HT1080 (cell line): ENCODE data around the gene COMMD1. TPM values are rescaled to one million over a fixed set of nuclear protein-coding genes. Genes with fewer than 3 reads are reported as not detected.
"Not testable (repeated sequence)": the region's sequence is repeated elsewhere in the genome, so short reads cannot be mapped to it uniquely, and the experiment has no call there.

Experiments
- DNase-seq: peaks from one replicate; pipeline ENCODE4 v3.0.0-alpha.2; 2015; ENCODE audit warnings: low read depth
- total RNA-seq: library from RNA; depleted of rRNA; stranded (reverse); fragments of >200 nt; shearing (Covaris generic); gene quantifications from 2 replicates; pipeline ENCODE4 v1.2.3, GENCODE V29; 2014

The COMMD1 gene
- total RNA-seq, 1 experiment from 2014 or later, result 20.9 TPM

DNA sequence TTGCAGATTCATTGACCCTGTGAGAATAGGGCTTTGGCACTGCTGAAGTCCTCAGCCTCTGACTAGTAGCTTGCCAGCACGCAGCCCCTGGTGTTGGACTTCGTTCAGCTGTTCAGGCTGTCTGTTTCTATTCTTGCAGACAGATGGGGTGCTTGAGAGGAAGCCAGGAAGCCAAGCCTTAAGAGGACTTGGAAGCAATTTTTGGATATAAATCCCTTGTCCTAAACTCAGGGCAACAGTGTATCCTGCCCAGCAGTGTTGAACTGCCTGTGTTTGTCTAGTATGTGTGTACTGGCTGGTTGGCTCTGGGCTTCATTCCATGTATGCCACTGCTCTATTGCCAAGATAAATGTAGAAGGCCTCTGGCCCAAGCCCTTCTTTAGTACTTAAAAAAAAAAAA is 108.6 kb downstream of the COMMD1 start:
- DNase-seq, result no peak

DNA sequence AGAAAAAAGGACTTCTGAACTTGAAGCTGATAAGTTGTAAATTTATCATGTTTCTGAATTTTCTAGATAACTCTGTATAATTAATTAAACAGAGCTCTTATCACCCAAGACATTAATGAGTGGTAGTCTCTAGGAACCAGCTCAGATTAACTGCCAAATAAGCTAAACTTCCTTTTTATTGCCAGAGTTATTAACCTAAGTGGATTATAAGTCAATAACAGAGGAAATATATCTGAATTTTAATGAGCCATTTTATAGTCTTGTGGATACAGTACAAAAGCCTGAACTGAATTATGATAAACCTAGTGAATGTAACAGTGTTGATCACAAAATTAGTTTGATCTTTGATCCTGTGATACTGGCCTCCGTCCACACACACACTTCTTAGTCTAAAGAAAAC is 111.5 kb downstream of the COMMD1 start:
- DNase-seq, result no peak

DNA sequence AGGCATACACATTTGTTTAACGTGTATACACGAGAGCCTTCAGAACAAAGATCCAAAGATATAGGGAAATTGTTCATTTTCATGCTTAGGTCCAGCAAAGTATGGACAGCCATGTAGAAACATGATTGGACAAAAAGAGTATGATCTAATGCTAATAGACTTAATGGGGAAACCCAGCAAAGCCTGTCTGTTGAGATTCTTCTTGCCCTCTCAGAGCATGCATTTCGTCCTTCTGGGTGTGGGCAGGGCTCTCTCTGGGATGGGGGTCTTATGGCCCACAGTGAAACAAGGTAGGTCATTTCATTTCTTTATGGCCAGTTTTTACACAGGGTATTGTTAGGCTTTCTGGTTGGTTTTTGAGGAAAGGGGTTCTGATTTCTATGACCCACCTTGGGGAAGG is 124.4 kb downstream of the COMMD1 start:
- no peak for DNase-seq

DNA sequence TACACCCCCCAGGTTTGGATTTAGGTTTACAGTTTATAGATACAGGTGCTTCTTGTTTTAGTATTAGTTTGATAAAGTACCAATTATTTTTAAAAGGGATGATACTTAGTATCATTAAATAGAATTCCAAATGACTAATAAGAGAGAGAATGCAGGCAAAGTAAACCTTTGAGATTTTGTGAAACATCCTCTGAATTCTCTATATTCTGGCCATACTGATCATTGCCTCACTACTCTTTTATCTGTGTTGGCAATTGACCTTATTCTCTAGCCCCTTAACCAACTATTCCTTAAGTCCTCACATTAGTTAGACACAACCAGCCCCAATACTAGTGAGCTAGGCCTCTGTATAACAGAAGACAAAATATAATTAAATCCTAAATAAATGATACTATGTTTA is 125.4 kb downstream of the COMMD1 start:
- no peak for DNase-seq

DNA sequence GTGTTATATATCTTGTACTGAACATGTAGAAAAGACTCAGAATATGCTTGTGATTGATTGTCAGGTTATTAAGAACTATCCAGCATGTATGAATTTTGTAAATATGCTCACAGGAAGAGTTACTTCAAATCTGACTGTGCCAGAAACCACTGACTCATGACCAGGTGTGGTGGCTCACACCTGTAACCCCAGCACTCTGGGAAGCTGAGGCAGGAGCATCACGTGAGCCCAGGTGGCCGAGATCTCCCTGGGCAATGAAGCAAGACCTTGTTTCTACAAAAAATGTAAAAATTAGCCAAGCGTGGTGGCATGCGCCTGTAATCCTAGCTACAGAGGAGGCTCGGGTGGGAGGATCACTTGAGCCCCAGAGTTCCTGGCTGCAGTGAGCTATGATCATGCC is 126.6 kb downstream of the COMMD1 start:
- no peak for DNase-seq

DNA sequence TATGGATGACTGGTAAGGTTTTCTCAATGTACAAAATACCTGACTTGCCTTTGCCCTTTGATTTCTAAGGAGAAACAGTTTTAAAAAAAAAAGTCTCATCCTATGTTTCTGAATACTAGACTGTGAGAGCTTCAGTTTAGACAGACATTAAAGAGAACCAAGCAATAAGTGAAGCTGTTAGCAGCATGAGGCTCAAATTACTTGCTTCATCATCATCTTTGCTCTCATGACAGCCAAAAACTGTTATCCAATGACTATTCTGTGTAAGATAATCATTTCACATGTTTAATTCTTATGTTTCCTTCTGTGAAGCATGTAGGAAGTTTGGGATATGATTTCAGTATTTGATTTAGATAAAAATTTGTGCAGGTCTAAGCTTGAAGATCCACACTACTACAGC is 129.2 kb downstream of the COMMD1 start:
- no peak for DNase-seq

DNA sequence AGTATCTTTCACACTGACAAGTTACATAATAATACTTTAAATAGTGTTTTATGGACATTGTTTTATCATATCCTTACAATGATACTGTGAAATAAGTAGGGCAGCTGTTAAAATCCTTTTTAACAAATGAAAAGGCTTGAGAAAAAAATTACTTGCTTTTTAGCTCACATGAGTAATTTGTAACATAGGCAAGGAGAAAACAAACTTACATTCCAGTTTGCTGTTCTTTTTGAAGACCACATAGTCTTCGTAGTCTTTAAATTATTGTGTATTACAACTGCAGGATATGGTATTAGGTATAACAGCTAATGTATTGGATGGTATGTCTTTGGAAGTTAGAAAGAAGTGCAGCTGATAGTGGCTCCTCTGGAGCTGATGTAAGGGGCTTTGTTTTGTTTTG is 130.8 kb downstream of the COMMD1 start:
- DNase-seq, result no peak

DNA sequence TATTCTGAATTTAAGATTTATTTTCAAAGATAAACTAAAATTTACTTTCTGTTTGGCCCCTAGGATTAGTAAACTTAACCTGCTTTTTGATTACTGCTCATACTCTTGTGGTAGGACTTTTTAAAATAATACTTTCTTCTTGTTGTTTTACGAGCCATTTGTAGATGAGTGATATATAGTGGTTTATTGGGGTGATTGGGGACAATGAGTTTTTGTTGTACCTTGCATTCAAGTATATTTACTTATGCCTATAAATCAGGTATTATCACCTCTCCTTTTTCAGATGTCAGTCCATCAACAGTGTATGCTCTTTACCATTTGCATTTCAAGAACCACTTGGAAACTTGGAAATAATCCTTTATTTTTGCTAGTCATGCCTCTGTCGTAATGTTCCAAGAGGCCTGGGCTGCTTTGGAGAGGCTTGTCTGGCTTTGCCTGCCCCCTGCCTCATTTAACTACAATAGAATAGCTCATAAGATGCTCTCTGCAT is 131.3 kb downstream of the COMMD1 start:
- DNase-seq, result no peak

DNA sequence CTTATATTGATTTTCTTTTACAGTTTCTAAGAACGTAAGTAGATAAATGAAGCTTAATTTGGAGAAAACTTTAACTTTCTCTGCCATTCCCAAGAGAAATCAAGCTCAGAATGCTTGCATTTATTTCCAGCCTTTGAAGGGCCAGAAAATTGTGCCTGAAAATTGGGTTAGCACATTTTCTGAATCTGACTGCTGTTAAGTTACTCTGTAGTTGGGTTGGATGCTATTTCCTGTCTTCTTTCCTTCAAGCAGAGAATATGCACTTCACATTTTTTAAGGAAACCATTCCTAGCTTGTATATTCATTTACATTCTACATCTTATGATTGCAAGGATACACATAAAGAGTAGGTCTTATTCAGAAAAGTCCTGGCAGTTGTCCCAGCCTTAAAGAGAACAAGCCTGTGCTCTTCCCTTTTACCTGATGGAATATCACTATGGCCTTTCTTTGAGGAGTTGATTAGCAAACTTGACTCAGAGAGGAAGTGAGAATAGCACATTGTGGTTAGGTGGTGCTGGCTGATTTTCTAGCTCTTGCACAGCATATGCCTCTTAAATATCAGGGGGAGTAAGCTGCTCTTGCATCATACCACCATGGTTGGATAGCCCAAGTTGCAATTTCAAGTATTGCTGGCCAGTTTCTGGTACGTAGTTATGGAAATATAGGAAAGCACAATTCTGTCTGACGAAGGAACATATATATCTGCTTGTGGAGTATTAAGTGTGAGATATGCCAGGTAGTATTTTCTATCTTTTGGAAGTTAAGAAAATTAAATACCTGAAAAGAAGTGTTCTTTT is 133.7 kb downstream of the COMMD1 start:
- peak; percentile 91 for DNase-seq

DNA sequence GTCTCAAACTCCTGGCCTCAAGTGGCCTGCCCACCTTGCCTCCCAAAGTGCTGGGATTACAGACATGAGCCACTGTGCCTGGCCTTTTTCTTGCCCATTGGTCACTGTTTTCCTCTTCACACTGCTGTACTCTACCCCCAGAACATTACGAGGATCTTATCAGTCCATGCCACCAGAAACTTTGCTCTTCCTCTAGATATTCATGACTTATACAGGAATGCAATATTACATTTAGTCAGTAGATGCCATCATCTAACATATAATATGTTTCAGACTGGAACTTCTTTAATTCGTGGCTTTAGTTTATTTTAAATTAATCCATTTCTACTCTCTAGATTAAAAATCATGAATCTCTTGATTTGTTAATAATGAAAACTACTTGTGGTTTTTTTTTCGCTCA is 135.5 kb downstream of the COMMD1 start:
- no peak for DNase-seq

DNA sequence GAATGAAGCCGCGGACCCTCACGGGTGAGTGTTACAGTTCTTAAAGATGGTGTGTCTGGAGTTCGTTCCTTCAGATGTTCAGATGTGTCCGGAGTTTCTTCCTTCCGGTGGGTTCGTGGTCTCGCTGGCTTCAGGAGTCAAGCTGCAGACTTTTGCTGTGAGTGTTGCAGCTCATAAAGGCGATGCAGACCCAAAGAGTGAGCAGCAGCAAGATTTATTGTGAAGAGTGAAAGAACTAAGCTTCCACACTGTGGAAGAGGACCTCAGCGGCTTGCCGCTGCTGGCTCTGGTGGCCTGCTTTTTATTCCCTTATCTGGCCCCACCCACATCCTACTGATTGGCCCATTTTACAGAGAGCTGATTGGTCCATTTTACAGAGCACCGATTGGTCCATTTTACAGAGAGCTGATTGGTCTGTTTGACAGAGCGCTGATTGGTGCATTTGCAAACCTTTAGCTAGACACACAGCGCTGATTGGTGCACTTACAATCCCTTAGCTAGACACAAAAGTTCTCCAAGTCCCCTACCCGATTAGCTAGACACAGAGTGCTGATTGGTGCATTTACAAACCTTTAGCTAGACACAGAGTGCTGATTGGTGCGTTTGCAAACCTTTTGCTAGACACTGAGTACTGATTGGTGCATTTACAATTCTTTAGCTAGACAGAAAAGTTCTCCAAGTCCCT is 136.4 kb downstream of the COMMD1 start:
- not testable (repeated sequence) for DNase-seq

DNA sequence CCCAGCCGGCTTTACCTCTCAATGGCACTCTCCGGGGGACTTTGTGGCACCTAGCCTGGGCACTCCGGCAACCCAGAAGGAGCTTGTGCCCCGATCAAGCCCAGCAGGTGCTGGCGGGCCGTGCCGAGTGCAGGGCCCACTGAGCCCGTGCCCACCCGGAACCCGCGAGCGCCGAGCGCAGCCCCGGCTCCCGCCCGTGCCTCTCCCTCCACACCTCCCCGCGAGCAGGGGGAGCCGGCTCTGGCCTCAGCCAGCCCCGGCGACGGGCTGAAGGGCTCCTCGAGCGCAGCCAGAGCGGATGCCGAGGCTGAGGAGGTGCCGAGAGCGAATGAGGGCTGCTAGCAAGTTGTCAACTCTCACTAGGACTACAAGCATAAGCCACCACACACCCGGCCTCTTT is 136.9 kb downstream of the COMMD1 start:
- DNase-seq, result no peak

DNA sequence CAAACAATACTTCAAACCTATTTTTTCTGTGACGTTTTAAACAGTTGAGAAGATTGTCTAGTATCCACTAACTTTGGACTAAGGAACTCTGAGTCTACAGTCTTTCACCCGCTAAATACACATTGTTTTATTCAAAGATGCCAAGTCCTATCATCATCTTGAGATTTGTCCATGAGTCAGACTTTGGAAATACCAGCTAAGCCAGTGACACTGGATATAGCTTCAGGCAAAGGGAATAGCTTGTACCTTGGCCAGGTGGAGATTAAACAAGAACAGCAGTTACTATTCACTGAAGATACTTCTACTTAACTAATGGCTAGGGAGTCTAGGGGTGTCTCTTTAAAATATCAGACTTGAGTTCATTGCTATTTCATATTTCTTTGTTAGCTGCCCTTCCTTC is 137.5 kb downstream of the COMMD1 start:
- no peak for DNase-seq

DNA sequence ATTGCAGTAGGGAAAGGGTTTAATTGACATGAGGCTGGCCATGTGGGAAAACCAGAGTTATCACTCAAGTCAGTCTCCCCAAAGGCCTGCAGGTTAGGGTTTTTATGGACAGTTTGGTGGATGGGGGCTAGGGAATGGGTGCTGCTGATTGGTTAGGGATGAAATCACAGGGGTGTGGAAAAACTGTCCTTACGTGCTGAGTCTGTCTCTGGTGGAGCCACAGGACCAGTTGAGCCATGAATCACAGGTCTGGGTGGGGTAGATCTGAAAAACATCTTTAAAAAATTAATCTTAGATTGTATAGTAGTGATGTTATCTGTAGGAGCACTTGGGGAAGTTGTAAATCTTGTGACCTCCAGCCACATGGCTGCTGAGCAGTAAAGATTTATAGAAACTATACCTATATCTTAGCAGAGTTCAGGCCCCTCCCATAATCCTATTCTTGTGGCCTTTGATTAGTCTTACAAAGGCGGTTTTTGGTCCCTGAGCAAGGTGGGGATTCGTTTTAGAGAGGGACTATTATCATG is 139.6 kb downstream of the COMMD1 start:
- no peak for DNase-seq

DNA sequence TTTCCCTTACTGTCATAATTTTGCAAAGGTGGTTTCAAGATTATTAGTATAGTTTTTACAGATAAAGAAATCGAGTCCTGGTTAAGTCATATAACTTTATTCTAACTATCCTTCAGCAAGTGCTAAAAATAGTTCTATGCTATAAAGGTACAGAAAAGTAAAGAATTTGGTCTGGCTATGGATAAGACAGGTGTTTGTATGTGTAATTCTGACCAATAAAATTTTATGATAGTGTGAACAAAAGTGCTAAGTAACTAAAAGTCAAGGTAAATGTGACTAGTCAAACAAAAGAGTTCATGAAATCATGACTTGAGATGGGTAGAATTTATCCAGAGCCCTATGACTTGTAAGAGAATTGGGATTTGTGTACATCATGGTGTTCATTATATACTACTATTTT is 140.7 kb downstream of the COMMD1 start:
- no peak for DNase-seq

DNA sequence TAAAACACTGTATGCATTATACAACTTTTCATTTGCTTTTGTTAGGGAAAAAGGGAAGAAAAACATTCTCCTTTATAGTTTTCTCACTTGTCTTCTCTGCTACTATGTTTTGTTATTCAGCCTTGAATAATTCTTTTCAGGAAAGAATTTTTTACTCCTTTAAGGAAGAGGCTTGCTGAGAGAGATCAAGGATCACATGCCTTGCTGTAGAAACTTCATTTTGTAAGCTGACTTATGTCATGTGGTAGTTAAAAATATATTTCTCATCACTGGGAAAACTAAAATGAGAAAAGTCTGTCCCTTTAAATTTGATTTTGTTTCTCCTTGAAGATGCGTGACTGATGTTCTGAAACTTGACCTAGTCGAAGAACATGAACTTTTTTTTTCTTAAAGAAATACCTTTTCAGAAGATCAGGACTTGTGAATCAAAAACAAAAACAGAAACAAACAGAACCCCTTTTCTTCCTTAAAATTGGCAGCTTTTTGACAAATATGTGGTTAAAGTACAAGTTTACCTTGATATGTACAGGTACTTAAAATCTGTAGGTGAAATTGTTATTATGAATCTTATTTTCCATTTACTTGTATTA is 145.1 kb downstream of the COMMD1 start:
- DNase-seq, result no peak

DNA sequence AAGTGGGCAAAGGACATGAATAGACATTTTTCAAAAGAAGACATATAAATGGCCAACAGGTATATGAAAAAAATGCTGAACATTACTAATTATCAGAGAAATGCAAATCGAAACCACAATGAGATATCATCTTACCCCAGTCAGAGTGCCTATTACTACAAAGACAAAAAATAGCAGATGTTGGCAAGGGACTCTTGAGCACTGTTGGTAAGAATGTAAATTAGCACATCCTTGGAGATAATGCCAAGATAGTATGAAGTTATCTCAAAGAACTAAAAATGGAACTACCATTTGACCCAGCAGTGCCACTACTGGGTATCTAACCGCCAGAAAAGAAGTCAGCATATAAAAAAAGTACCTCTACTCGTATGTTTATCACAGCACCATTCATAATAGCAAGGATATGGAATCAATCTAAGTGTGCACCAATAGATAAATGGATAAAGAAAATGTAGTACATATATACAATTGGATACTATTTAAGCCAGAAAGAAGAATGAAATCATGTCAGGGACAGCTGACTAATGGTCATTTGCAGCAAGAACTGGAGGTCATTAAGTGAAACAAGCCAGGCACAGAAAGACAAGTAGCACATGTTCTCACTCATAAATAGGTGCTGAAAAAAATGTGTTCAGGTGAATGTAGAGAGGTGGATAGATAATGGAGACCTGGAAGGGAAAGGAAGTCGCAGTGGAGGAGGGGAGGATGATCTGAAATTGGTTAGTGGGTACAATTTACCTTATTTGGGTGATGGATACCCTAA is 148.7 kb downstream of the COMMD1 start:
- no peak for DNase-seq

DNA sequence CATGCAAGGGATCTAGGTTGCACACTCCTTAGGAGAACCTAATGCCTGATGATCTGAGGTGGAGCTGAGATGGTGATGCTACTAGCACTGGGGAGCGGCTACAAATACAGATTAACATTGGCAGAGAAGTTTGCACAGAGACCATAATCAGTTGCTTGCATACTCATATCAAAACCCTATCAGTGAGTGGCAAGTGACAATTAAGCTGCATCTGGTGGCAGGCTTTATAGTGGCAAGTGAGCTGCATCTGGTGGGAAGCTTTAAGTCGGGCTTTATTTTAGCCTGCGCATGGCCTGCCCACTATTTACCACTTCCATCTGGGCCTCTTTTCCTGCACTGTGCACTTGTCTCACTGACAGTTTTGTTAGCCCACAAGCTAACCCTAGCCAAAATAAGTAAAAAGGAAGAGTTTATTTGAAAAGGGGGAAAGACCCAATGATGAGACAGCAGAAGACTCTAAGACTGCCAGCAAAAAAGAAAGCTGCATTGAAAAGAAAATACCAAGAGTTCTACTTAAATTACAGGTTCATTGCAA is 149.5 kb downstream of the COMMD1 start:
- no peak for DNase-seq

DNA sequence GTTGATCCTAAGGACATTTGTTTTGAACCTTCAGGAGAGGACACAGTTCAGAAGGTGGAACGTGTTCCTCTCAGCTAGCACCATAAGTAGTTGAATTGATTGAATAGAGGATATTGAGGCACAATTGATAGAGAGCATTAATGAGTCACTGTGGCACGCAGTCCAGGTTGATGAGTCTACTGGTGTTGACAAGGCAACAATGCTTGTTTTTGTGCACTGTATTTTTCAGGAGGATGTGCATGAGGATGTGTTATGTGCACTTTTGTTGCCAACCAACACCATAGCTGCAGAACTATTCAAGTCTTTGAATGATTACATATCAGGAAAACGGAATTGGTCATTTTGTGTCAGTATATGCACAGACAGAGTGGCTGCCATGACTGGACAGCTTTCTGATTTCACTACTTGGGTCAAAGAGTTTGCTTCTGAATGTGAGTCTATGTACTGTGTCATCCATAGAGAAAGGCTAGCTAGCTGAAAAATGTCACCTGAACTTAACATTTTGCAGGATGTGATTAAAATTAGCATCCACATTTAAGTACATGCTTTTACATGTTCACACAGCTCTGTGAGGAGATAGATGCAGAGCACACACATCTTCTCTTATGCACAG is 150.4 kb downstream of the COMMD1 start:
- DNase-seq, result peak; percentile 31

DNA sequence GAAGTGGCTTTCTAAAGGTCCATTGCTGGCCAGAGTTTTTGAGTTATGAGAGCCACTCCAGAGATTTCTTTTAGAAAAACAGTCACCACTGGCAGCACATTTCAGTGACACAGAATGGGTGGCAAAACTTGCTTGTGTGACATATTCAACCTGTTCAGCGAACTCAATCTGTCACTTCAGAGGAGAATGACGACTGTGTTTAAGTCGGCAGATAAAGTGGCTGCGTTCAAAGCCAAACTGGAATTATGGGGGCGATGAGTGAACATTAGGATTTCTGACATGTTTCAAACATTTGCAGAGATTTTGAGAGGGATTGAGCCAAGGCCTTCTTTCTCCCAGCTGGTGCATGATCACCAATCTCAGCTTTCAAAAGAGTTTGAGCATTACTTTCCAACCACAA is 150.9 kb downstream of the COMMD1 start:
- DNase-seq, result no peak

DNA sequence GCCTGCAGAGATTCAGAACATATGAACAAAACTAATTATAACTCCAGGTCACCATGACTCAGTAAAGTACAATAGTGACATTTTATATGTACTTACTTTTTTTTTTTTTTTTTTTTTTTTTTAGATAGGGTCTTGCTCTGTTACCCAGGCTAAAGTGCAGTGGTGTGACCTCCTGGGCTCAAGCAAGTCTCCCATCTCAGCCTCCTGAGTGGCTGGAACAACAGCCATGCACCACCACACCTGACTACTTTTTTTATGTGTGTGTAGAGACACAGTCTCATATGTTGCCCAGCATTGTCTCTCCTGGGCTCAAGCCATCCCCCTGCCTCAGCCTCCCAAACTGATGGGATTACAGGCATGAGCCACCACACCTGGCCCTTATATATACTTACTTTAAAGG is 159.8 kb downstream of the COMMD1 start:
- no peak for DNase-seq
